Peyer's patch (tissue), 4 donors: Measurements from ENCODE around the gene BAK1.

ENCODE experiments used
- POLR2A ChIP-seq, 2 donors: fragments of 450-650 bp; IDR thresholded peaks; one replicate each; pipeline ENCODE4 v1.5.1; 2017; ENCODE audit warnings: antibody characterized with exemption in 2 of 2, mild to moderate bottlenecking in 2 of 2, moderate library complexity in 2 of 2
- TF ChIP-seq, protein P1 (sequence below), 6 experiments: fragments of 450-650 bp in 4 of 6; fragments of 200-600 bp in 2 of 6; sonication (generic) in 1 of 6; IDR thresholded peaks; one replicate each; pipeline ENCODE4 v1.5.1; 2017 to 2019; ENCODE audit warnings: antibody characterized with exemption in 6 of 6, mild to moderate bottlenecking in 3 of 6, moderate library complexity in 1 of 6

DNA sequence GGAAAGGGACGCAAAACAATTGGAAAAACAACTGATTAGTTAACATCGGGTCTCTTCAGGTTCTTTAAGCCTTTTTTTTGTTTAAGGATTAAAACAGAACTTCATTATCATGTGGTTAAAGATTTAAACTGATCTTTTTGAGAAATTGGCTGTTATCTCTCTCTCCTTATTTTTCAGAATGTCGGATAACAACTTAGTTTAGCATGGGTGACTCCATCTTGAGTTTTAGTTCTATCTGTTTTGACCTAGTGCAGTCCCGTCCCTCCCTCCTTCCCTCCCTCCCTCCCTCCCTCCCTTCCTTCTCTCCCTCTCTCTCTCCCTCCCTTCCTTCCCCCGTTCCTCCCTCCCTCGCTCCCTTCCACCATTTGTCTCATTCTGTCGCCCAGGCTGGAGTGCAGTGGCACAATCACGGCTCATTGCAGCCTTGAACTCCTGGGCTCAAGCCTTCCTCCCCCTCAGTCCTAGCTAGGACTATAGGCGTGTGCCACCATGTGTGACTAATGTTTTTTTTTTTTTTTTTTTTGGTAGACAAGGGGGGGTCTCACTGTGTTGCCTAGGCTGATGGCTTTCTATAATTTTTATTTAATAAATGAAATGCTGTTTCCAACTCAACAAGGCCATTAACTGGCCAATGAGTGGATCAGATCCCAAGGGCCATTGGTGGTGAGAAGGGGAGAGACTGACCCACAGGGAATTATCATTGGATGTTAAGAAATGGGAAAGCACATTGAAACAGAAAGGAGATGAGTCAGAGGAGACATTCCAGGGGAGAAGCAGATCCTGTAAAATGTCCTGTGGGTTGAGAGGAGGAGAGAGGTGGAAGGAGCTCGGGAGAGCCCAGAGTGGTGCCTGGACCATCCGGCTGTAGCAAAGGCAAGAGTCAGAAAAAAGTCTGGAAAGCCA lies 13.6 kb downstream of the BAK1 start:
- TF ChIP-seq, protein P1, sequence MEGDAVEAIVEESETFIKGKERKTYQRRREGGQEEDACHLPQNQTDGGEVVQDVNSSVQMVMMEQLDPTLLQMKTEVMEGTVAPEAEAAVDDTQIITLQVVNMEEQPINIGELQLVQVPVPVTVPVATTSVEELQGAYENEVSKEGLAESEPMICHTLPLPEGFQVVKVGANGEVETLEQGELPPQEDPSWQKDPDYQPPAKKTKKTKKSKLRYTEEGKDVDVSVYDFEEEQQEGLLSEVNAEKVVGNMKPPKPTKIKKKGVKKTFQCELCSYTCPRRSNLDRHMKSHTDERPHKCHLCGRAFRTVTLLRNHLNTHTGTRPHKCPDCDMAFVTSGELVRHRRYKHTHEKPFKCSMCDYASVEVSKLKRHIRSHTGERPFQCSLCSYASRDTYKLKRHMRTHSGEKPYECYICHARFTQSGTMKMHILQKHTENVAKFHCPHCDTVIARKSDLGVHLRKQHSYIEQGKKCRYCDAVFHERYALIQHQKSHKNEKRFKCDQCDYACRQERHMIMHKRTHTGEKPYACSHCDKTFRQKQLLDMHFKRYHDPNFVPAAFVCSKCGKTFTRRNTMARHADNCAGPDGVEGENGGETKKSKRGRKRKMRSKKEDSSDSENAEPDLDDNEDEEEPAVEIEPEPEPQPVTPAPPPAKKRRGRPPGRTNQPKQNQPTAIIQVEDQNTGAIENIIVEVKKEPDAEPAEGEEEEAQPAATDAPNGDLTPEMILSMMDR (IDR thresholded peaks at IDR 0.05): no peak
- TF ChIP-seq POLR2A (IDR thresholded peaks at IDR 0.05): no peak
